Panc1 (cell line): ENCODE data around the gene CFAP299. TPM values are rescaled to one million over a fixed set of nuclear protein-coding genes. Genes with fewer than 3 reads are reported as not detected.

Experiments used
- ATAC-seq: fragments of 200-7000 bp; cut with Tn5 transposase; 2 replicates; pipeline ENCODE4 v1.9.1; 2020; ENCODE audit warnings: mild to moderate bottlenecking, moderate library complexity
- BruUV-seq: library from RNA; stranded (reverse); fragments of 400-500 nt; replicated peaks from 2 replicates; lab custom pipeline; 2021; lab: Mats Ljungman, UMichigan
- CTCF ChIA-PET: fragments of 300-600 bp; sonication (Branson Sonifier 250); formaldehyde crosslinking; loops from one replicate; lab custom pipeline; 2022; ENCODE audit warnings: antibody characterized with exemption; lab: Charles Lee
- POLR2A ChIA-PET: fragments of 300-600 bp; sonication (Branson Sonifier 250); formaldehyde crosslinking; loops from one replicate; lab custom pipeline; 2022; ENCODE audit warnings: antibody characterized with exemption; lab: Charles Lee
- DNase-seq: peaks from one replicate; pipeline ENCODE4 v3.0.0-alpha.2; 2010; ENCODE audit warnings: low read depth, low spot score
- H3K27ac ChIP-seq: 2 replicates; pipeline ENCODE4 v1.5.1; 2011; ENCODE audit warnings: mild to moderate bottlenecking, low read length, inconsistent platforms
- H3K27me3 ChIP-seq: fragments of 200-500 bp; sonication (Bioruptor generic); 2 replicates; pipeline ENCODE4 v1.6.0; 2014; ENCODE audit warnings: low read length, inconsistent platforms; ENCODE audit not compliant: control insufficient read depth, insufficient read depth
- H3K36me3 ChIP-seq: fragments of 200-500 bp; sonication (Bioruptor generic); 2 replicates; pipeline ENCODE4 v1.5.1; 2014; ENCODE audit warnings: inconsistent platforms, mild to moderate bottlenecking, low read length, moderate library complexity; ENCODE audit not compliant: control insufficient read depth, insufficient read depth
- H3K4me1 ChIP-seq: 2 replicates; pipeline ENCODE4 v1.5.1; 2011; ENCODE audit warnings: inconsistent platforms, mild to moderate bottlenecking, low read length, moderate library complexity; ENCODE audit not compliant: control insufficient read depth, insufficient read depth
- H3K4me3 ChIP-seq, 2 experiments: 2 replicates each; pipeline ENCODE4 v1.5.1; 2011 to 2012; ENCODE audit warnings: low read depth in 2 of 2, low read length in 2 of 2, mild to moderate bottlenecking in 2 of 2, inconsistent platforms in 1 of 2, moderate library complexity in 1 of 2
- H3K9me3 ChIP-seq: fragments of 200-500 bp; sonication (Bioruptor generic); 2 replicates; pipeline ENCODE4 v1.5.1; 2014; ENCODE audit warnings: low read depth, mild to moderate bottlenecking, inconsistent platforms, low read length, moderate library complexity; ENCODE audit not compliant: control insufficient read depth, insufficient read depth
- CTCF ChIP-seq: fragments of 450-650 bp; IDR thresholded peaks from 2 replicates; pipeline ENCODE4 v1.5.1; 2017; ENCODE audit warnings: mild to moderate bottlenecking
- POLR2AphosphoS5 ChIP-seq: IDR thresholded peaks from 2 replicates; pipeline ENCODE4 v1.6.1; 2012; ENCODE audit warnings: mild to moderate bottlenecking, low read depth, low read length, moderate library complexity
- REST ChIP-seq, 2 experiments: IDR thresholded peaks; 2 replicates each; pipeline ENCODE4 v1.6.1; 2011 to 2012; ENCODE audit warnings: low read depth in 2 of 2, control low read depth in 1 of 2, low read length in 1 of 2, mild to moderate bottlenecking in 1 of 2, moderate library complexity in 1 of 2; ENCODE audit not compliant: insufficient read depth in 1 of 2
- SIN3A ChIP-seq: IDR thresholded peaks from 2 replicates; pipeline ENCODE4 v1.6.1; 2012; ENCODE audit warnings: low read depth, mild to moderate bottlenecking, low read length, moderate library complexity, borderline replicate concordance; ENCODE audit not compliant: insufficient read depth
- TCF7L2 ChIP-seq: IDR thresholded peaks from 2 replicates; pipeline ENCODE4 v1.6.1; 2011; ENCODE audit warnings: mild to moderate bottlenecking, low read depth, low read length, inconsistent platforms
- in situ Hi-C: cut with HindIII; loops from 2 replicates; pipeline ENCODE4 v1.10.0; 2016; ENCODE audit warnings: low sequenced_read_pairs, low pct_unique_long_range_greater_than_20kb
- intact Hi-C: fragments of 100-400 bp; cut with micrococcal nuclease; formaldehyde crosslinking; loops from one replicate; pipeline ENCODE4 v1.10.0; 2022; ENCODE audit not compliant: unreplicated experiment
- total RNA-seq: library from RNA; stranded (reverse); gene quantifications from one replicate; pipeline ENCODE4 v1.2.1, GENCODE V29; 2021; ENCODE audit not compliant: unreplicated experiment

Gene CFAP299
- total RNA-seq, 1 experiment from 2014 or later = not detected

- Histone ChIP-seq H3K27ac (no peak overlapping the region), H3K4me1 (no peaks in the 10 kb centered on the region), H3K4me3 (no peak overlapping the region), H3K27me3 (no peaks in the 10 kb centered on the region), H3K9me3 (no peaks in the 10 kb centered on the region), H3K36me3 (no peaks in the 10 kb centered on the region)
- ATAC-seq (no peak), DNase-seq (no peak)
- intact Hi-C loops = no loop called here
- in situ Hi-C loops = no loop called here
- BruUV-seq = no TSS peak
- ChIA-PET POLR2A (no interaction called here), CTCF (no interaction called here)
- TF ChIP-seq POLR2AphosphoS5 (no peak), REST (IDR thresholded peaks at IDR 0.05; ENCODE audit: insufficient read depth in 1 of 2, low read depth in 2 of 2, low read length in 1 of 2) (no peak), CTCF (no peak), SIN3A (no peak), TCF7L2 (no peak)
Observed at GRCh38 chr4:80295826-80296225, 39.7 kb upstream of the CFAP299 start.

- no peaks in the 10 kb centered on the region for H3K4me1 ChIP-seq
- BruUV-seq = no TSS peak
- H3K27ac ChIP-seq = no peak overlapping the region
- intact Hi-C loops = no loop called here
- in situ Hi-C loops = no loop called here
- POLR2A ChIA-PET = no interaction called here
- H3K36me3 ChIP-seq = no peaks in the 10 kb centered on the region
- TF ChIP-seq CTCF = no peak
- no peak for TF ChIP-seq SIN3A
- TF ChIP-seq TCF7L2 = no peak
- no peak for TF ChIP-seq REST (IDR thresholded peaks at IDR 0.05; ENCODE audit: insufficient read depth in 1 of 2, low read depth in 2 of 2, low read length in 1 of 2)
- H3K9me3 ChIP-seq = no peaks in the 10 kb centered on the region
- ATAC-seq = no peak
- CTCF ChIA-PET = no interaction called here
- DNase-seq = no peak
- no peaks in the 10 kb centered on the region for H3K27me3 ChIP-seq
- no peak overlapping the region for H3K4me3 ChIP-seq
Observed at GRCh38 chr4:80301884-80302283, 33.6 kb upstream of the CFAP299 start.
